ENCODE data around the gene EMX2. TPM values are rescaled to one million over a fixed set of nuclear protein-coding genes. Genes with fewer than 3 reads are reported as not detected.

The EMX2 gene
- total and polyA plus RNA-seq, 4 donors: 0.37 TPM; not detected in 3

DNA sequence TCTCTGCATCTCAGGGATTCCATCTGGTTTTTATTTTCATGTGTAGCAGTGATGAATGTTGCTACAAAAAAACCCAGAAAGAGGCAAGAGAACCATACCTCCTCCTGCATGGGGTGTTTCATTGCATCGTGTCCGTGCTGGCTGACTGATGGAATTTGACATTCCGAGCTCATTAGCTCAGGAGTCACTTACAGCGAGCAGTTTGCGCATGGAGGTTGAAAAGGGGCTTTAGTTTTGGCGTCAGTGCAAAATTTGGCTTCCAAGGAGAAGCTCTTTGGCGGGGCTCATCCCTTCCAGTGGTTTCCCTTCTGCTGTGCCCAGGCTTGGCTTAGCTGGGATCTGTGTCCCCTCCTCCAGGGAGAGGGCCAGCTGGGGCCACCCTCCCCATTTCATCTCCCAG is 25.8 kb downstream of the EMX2 start:
- peaks cover 0 to 2% (median 0%) of the 10 kb centered on the region in 4 donors for H3K9me3 ChIP-seq (ENCODE audit: control insufficient read depth in 4 of 4, insufficient read depth in 3 of 4, low read length in 3 of 4)
- H3K9ac ChIP-seq (ENCODE audit: insufficient read depth in 1 of 2, low read length in 2 of 2): no peak overlapping the region
- no peak for DNase-seq
- H3K4me1 ChIP-seq (ENCODE audit: control insufficient read depth in 5 of 5, insufficient read depth in 5 of 5, low read length in 5 of 5): no peaks in the 10 kb centered on the region
- H3K27ac ChIP-seq (ENCODE audit: low read depth in 1 of 2, low read length in 1 of 2): no peak overlapping the region
- ATAC-seq (ENCODE audit: insufficient read depth, low FRiP score): no peak
- no peak overlapping the region for H3K4me3 ChIP-seq
- H3K27me3 ChIP-seq (ENCODE audit: control insufficient read depth in 3 of 3, insufficient read depth in 3 of 3, low read length in 2 of 3): peaks cover 0 to 40% (median 0%) of the 10 kb centered on the region in 3 donors
- 68 to 79% methylated on average over 7 of the region's 7 CpGs for WGBS, 2 donors
- TF ChIP-seq, protein P1, sequence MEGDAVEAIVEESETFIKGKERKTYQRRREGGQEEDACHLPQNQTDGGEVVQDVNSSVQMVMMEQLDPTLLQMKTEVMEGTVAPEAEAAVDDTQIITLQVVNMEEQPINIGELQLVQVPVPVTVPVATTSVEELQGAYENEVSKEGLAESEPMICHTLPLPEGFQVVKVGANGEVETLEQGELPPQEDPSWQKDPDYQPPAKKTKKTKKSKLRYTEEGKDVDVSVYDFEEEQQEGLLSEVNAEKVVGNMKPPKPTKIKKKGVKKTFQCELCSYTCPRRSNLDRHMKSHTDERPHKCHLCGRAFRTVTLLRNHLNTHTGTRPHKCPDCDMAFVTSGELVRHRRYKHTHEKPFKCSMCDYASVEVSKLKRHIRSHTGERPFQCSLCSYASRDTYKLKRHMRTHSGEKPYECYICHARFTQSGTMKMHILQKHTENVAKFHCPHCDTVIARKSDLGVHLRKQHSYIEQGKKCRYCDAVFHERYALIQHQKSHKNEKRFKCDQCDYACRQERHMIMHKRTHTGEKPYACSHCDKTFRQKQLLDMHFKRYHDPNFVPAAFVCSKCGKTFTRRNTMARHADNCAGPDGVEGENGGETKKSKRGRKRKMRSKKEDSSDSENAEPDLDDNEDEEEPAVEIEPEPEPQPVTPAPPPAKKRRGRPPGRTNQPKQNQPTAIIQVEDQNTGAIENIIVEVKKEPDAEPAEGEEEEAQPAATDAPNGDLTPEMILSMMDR (IDR thresholded peaks at IDR 0.05; ENCODE audit: control extremely low read depth, extremely low read depth): no peak
- no peaks in the 10 kb centered on the region for H3K36me3 ChIP-seq (ENCODE audit: control insufficient read depth in 4 of 4, insufficient read depth in 4 of 4, low read length in 4 of 4)

DNA sequence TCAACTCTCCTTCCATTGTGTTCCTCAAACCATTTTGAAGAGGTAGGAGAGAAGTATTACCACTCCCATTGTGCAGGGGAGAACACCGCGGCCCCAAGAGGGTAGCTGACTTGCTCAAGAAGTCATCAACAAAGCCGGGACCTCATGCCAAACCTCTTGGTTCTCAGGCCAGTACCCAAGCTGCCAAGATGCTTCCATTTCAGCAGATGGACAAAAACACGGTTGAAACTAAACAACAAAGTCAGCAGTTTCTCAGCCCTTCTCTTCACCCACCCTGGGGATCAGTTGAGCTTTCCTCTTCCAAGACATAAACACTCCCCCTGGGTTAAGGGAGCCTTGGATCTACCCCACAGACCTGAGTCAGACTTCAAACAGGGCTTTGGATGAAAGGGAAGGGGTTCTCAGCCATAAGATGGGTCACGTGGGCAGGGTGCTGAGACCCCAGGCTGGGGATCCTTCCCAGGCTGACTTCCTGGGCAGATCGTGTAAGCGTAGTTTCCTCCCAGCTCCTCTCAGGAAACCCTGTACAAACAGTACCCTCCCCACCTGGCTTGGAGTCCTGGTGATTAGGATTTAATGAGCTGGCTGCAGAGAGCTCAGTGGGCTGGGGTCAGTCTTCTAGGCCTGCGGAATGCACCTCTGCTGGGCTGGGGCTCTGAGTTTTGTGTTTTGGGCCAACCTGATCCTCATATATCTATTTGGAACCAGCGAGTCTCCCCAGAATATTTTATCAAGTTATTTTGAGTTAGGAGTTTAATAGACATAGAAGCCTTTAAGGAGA is 27.3 kb downstream of the EMX2 start:
- Histone ChIP-seq H3K4me1 (ENCODE audit: control insufficient read depth in 5 of 5, insufficient read depth in 5 of 5, low read length in 5 of 5) (no peaks in the 10 kb centered on the region), H3K9me3 (ENCODE audit: control insufficient read depth in 4 of 4, insufficient read depth in 3 of 4, low read length in 3 of 4) (peaks cover 0 to 2% (median 0%) of the 10 kb centered on the region in 4 donors), H3K27me3 (ENCODE audit: control insufficient read depth in 3 of 3, insufficient read depth in 3 of 3, low read length in 2 of 3) (peaks cover 0 to 38% (median 0%) of the 10 kb centered on the region in 3 donors), H3K9ac (ENCODE audit: insufficient read depth in 1 of 2, low read length in 2 of 2) (no peak overlapping the region), H3K4me3 (no peak overlapping the region), H3K36me3 (ENCODE audit: control insufficient read depth in 4 of 4, insufficient read depth in 4 of 4, low read length in 4 of 4) (no peaks in the 10 kb centered on the region), H3K27ac (ENCODE audit: low read depth in 1 of 2, low read length in 1 of 2) (no peak overlapping the region)
- ATAC-seq (ENCODE audit: insufficient read depth, low FRiP score) (no peak), DNase-seq (no peak)
- WGBS, 2 donors: 49 to 58% methylated on average over 9 of the region's 9 CpGs
- TF ChIP-seq, protein P1 (IDR thresholded peaks at IDR 0.05; ENCODE audit: control extremely low read depth, extremely low read depth): no peak

- no peaks in the 10 kb centered on the region for H3K36me3 ChIP-seq (ENCODE audit: control insufficient read depth in 4 of 4, insufficient read depth in 4 of 4, low read length in 4 of 4)
- H3K27ac ChIP-seq (ENCODE audit: low read depth in 1 of 2, low read length in 1 of 2): no peak overlapping the region
- no peaks in the 10 kb centered on the region for H3K4me1 ChIP-seq (ENCODE audit: control insufficient read depth in 5 of 5, insufficient read depth in 5 of 5, low read length in 5 of 5)
- peaks cover 0 to 2% (median 0%) of the 10 kb centered on the region in 4 donors for H3K9me3 ChIP-seq (ENCODE audit: control insufficient read depth in 4 of 4, insufficient read depth in 3 of 4, low read length in 3 of 4)
- ATAC-seq (ENCODE audit: insufficient read depth, low FRiP score) (no peak), DNase-seq (no peak)
- no peak overlapping the region for H3K9ac ChIP-seq (ENCODE audit: insufficient read depth in 1 of 2, low read length in 2 of 2)
- WGBS, 2 donors: 51 to 68% methylated on average over 4 to 5 of the region's 5 CpGs
- H3K4me3 ChIP-seq: no peak overlapping the region
- TF ChIP-seq, protein P1 (IDR thresholded peaks at IDR 0.05; ENCODE audit: control extremely low read depth, extremely low read depth): no peak
- peaks cover 0 to 44% (median 0%) of the 10 kb centered on the region in 3 donors for H3K27me3 ChIP-seq (ENCODE audit: control insufficient read depth in 3 of 3, insufficient read depth in 3 of 3, low read length in 2 of 3)
Measured at GRCh38 chr10:117570880-117571279, 28.3 kb downstream of the EMX2 start.

Data from lung (tissue), 12 donors.